Gastroesophageal sphincter (tissue), 4 donors: ENCODE data around the gene ACHE. TPM values are rescaled to one million over a fixed set of nuclear protein-coding genes. Genes with fewer than 3 reads are reported as not detected.

ENCODE experiments used
- ATAC-seq: fragments of 150-250 bp; one replicate; pipeline ENCODE4 v1.9.1; 2016; ENCODE audit warnings: mild to moderate bottlenecking, moderate library complexity
- H3K27ac ChIP-seq, 4 donors: fragments of 200-600 bp; sonication (generic) in 3 of 4; 1 replicate in 3 of 4; 2 replicates in 1 of 4; pipeline ENCODE4 v1.5.1; 2016 to 2019
- H3K27me3 ChIP-seq: fragments of 200-600 bp; sonication (generic); one replicate; pipeline ENCODE4 v1.5.1; 2019
- H3K36me3 ChIP-seq, 2 donors: fragments of 200-600 bp; sonication (generic); one replicate each; pipeline ENCODE4 v1.5.1; 2019; ENCODE audit warnings: control low read depth in 1 of 2
- H3K4me1 ChIP-seq, 3 donors: fragments of 200-600 bp; sonication (generic); 1 replicate in 2 of 3; 2 replicates in 1 of 3; pipeline ENCODE4 v1.5.1; 2016 to 2019; ENCODE audit warnings: control low read depth in 2 of 3
- H3K4me3 ChIP-seq, 2 donors: fragments of 200-600 bp; sonication (generic); one replicate each; pipeline ENCODE4 v1.5.1; 2019; ENCODE audit warnings: mild to moderate bottlenecking in 1 of 2, moderate library complexity in 1 of 2
- H3K9me3 ChIP-seq, 3 donors: fragments of 200-600 bp; sonication (generic); one replicate each; pipeline ENCODE4 v1.5.1; 2017 to 2019; ENCODE audit warnings: control low read depth in 2 of 3
- EP300 ChIP-seq: sonication (generic); formaldehyde crosslinking; IDR thresholded peaks from one replicate; pipeline ENCODE4 v1.6.1; 2017; ENCODE audit warnings: antibody characterized with exemption, mild to moderate bottlenecking
- POLR2A ChIP-seq, 2 donors: fragments of 450-650 bp; IDR thresholded peaks; one replicate each; pipeline ENCODE4 v1.6.1; 2017; ENCODE audit warnings: antibody characterized with exemption in 2 of 2, mild to moderate bottlenecking in 2 of 2, moderate library complexity in 1 of 2
- POLR2AphosphoS5 ChIP-seq: sonication (generic); formaldehyde crosslinking; IDR thresholded peaks from one replicate; pipeline ENCODE4 v1.6.1; 2017; ENCODE audit warnings: antibody characterized with exemption
- WGBS, 2 donors: methylation state at CpG; one replicate each; pipeline ENCODE4 v1.1.5; 2018; ENCODE audit warnings: low coverage in 1 of 2; 5-methylcytosine and 5-hydroxymethylcytosine counted together
- total RNA-seq, 4 donors: library from RNA; depleted of rRNA; stranded (reverse); fragments of >200 nt; gene quantifications; one replicate each; pipeline ENCODE4 v1.1.0, GENCODE V29; 2016
- TF ChIP-seq, protein P1 (sequence below), 4 experiments: fragments of 200-600 bp in 2 of 4; fragments of 450-650 bp in 2 of 4; sonication (generic) in 1 of 4; IDR thresholded peaks; one replicate each; pipeline ENCODE4 v1.5.1; 2017 to 2019; ENCODE audit warnings: antibody characterized with exemption in 4 of 4, mild to moderate bottlenecking in 2 of 4, moderate library complexity in 2 of 4

Gene ACHE
- total RNA-seq, 4 donors from 2014 or later, result 0.62 to 3.6 (median 1.1) TPM

- peaks cover 0 to 60% (median 41%) of the 10 kb centered on the region in 3 donors for H3K4me1 ChIP-seq
- no CpG with 5 or more reads among the region's 32 CpGs for WGBS, 2 donors
- no peak overlapping the region for H3K4me3 ChIP-seq
- no peaks in the 10 kb centered on the region for H3K9me3 ChIP-seq
- peaks cover 0 to 3% of the 10 kb centered on the region in 2 donors for H3K36me3 ChIP-seq
- TF ChIP-seq, protein P1, sequence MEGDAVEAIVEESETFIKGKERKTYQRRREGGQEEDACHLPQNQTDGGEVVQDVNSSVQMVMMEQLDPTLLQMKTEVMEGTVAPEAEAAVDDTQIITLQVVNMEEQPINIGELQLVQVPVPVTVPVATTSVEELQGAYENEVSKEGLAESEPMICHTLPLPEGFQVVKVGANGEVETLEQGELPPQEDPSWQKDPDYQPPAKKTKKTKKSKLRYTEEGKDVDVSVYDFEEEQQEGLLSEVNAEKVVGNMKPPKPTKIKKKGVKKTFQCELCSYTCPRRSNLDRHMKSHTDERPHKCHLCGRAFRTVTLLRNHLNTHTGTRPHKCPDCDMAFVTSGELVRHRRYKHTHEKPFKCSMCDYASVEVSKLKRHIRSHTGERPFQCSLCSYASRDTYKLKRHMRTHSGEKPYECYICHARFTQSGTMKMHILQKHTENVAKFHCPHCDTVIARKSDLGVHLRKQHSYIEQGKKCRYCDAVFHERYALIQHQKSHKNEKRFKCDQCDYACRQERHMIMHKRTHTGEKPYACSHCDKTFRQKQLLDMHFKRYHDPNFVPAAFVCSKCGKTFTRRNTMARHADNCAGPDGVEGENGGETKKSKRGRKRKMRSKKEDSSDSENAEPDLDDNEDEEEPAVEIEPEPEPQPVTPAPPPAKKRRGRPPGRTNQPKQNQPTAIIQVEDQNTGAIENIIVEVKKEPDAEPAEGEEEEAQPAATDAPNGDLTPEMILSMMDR (IDR thresholded peaks at IDR 0.05), result no peak
- TF ChIP-seq EP300, result no peak
- no peak for TF ChIP-seq POLR2AphosphoS5
- no peak for TF ChIP-seq POLR2A (IDR thresholded peaks at IDR 0.05)
- no peak overlapping the region for H3K27ac ChIP-seq
- H3K27me3 ChIP-seq, result peaks cover 45% of the 10 kb centered on the region
- no peak for ATAC-seq
Measured at GRCh38 chr7:100893318-100893895, 2.3 kb downstream of the ACHE start.

GRCh38 chr7:100892364-100893317 is 3.0 kb downstream of the ACHE start:
- TF ChIP-seq POLR2AphosphoS5 (no peak), POLR2A (IDR thresholded peaks at IDR 0.05) (no peak), EP300 (no peak)
- TF ChIP-seq, protein P1 (IDR thresholded peaks at IDR 0.05), result no peak
- WGBS, 2 donors, result 50 to 78% methylated on average over 1 to 6 of the region's 44 CpGs
- Histone ChIP-seq H3K36me3 (peaks cover 0 to 11% of the 10 kb centered on the region in 2 donors), H3K27ac (no peak overlapping the region), H3K4me1 (peaks cover 0 to 68% (median 44%) of the 10 kb centered on the region in 3 donors), H3K9me3 (no peaks in the 10 kb centered on the region), H3K4me3 (no peak overlapping the region), H3K27me3 (peaks cover 38% of the 10 kb centered on the region)
- no peak for ATAC-seq

GRCh38 chr7:100891568-100892247 is 4.0 kb downstream of the ACHE start:
- Histone ChIP-seq H3K27ac (no peak overlapping the region), H3K9me3 (no peaks in the 10 kb centered on the region), H3K36me3 (peaks cover 0 to 20% of the 10 kb centered on the region in 2 donors), H3K4me1 (peaks cover 0 to 68% (median 41%) of the 10 kb centered on the region in 3 donors), H3K27me3 (peaks cover 28% of the 10 kb centered on the region), H3K4me3 (no peak overlapping the region)
- WGBS, 2 donors, result 69 to 75% methylated on average over 4 to 7 of the region's 8 CpGs
- ATAC-seq, result no peak
- no peak for TF ChIP-seq POLR2A (IDR thresholded peaks at IDR 0.05)
- no peak for TF ChIP-seq EP300
- no peak for TF ChIP-seq POLR2AphosphoS5
- TF ChIP-seq, protein P1 (IDR thresholded peaks at IDR 0.05), result no peak

DNA sequence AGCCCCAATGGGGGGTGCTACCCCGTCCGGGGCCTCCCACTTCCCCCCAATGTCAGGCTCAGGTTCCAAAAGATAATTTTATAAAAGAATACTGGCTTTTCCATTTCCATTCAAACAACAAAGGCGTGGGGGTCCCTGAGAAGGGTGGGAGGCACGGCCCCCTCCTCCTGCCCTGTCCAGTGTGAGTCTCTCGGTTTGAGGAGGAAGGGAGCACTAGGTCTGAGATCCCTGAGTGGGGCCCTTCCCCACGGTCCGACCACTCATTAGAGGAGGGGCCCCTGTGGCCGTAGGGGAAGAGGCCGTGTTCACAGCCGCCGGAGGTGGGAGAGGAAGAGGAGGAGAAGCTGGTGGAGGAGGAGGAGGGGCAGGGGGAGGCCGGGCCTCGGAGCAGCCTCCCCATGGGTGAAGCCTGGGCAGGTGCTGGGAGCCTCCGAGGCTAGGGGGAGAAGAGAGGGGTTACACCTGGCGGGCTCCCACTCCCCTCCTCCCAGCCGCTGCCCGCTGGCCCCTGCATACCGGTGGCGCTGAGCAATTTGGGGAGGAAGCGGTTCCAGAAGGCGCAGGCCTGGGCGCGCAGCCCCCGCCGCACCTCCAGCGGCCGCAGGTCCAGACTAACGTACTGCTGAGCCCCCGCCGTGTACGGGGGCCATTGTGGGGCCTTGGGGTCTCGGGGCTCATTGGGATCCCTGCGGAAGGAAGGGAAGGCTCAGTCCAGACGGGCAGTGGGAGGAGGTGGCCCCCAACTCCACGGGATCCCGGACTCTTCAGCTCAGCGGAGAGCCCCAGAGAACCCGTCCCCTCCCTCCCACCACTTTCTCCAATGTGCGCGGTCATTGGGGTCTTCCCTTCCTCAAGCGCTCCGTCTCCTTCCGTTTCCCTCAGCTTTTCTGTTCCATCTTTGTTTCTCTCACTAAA is 4.8 kb downstream of the ACHE start:
- 23 to 32% methylated on average over 11 to 13 of the region's 43 CpGs for WGBS, 2 donors
- no peak for TF ChIP-seq EP300
- Histone ChIP-seq H3K4me1 (peaks cover 0 to 66% (median 37%) of the 10 kb centered on the region in 3 donors), H3K4me3 (peak overlapping the region; percentile 46 to 75), H3K27me3 (peaks cover 20% of the 10 kb centered on the region), H3K9me3 (no peaks in the 10 kb centered on the region), H3K27ac (peak overlapping the region; percentile 76 to 92 (median 86)), H3K36me3 (peaks cover 0 to 28% of the 10 kb centered on the region in 2 donors)
- no peak for ATAC-seq
